Loucy (cell line): ENCODE results near the gene GPC1.

Experiments used
- H2AFZ ChIP-seq: fragments of 200-600 bp; sonication (generic); 2 replicates; pipeline ENCODE4 v1.6.0; 2016; ENCODE audit warnings: antibody characterized with exemption, mild to moderate bottlenecking, low read length, moderate library complexity
- H3F3A ChIP-seq: fragments of 200-600 bp; 2 replicates; pipeline ENCODE4 v1.6.0; 2016; ENCODE audit warnings: antibody characterized with exemption, low read depth, mild to moderate bottlenecking
- H3K27me3 ChIP-seq: fragments of 200-600 bp; sonication (generic); 2 replicates; pipeline ENCODE4 v1.6.1; 2014; ENCODE audit warnings: low read length, mild to moderate bottlenecking; ENCODE audit not compliant: insufficient read depth, poor library complexity, severe bottlenecking
- H3K36me3 ChIP-seq: fragments of 200-600 bp; sonication (generic); 2 replicates; pipeline ENCODE4 v1.6.1; 2016; ENCODE audit warnings: low read length; ENCODE audit not compliant: insufficient read depth
- H3K4me1 ChIP-seq: fragments of 200-600 bp; sonication (generic); 2 replicates; pipeline ENCODE4 v1.5.1; 2014; ENCODE audit warnings: low read length, mild to moderate bottlenecking; ENCODE audit not compliant: insufficient read depth, poor library complexity, severe bottlenecking
- H3K4me2 ChIP-seq: fragments of 200-600 bp; sonication (generic); 2 replicates; pipeline ENCODE4 v1.6.0; 2014; ENCODE audit warnings: antibody characterized with exemption, low read length, low read depth, mild to moderate bottlenecking; ENCODE audit not compliant: poor library complexity, severe bottlenecking
- H3K4me3 ChIP-seq: fragments of 200-600 bp; sonication (generic); 2 replicates; pipeline ENCODE4 v1.5.1; 2014; ENCODE audit warnings: low read length, mild to moderate bottlenecking, mixed read lengths; ENCODE audit not compliant: poor library complexity, severe bottlenecking
- H3K79me2 ChIP-seq: fragments of 200-600 bp; sonication (generic); 2 replicates; pipeline ENCODE4 v1.6.1; 2014; ENCODE audit warnings: low read length; ENCODE audit not compliant: insufficient read depth
- H3K9ac ChIP-seq: fragments of 200-600 bp; sonication (generic); 2 replicates; pipeline ENCODE4 v1.6.0; 2014; ENCODE audit warnings: mild to moderate bottlenecking, low read depth, low read length, moderate library complexity; ENCODE audit not compliant: poor library complexity, severe bottlenecking
- H3K9me2 ChIP-seq: fragments of 200-600 bp; sonication (generic); replicated peaks from 2 replicates; pipeline ENCODE4 v1.6.1; 2016; ENCODE audit warnings: low read depth, low read length, mixed read lengths
- H3K9me3 ChIP-seq: fragments of 200-600 bp; sonication (generic); 2 replicates; pipeline ENCODE4 v1.6.1; 2014; ENCODE audit warnings: mild to moderate bottlenecking, antibody characterized with exemption, low read length, low read depth; ENCODE audit not compliant: insufficient read depth
- H4K20me1 ChIP-seq: fragments of 200-600 bp; sonication (generic); 2 replicates; pipeline ENCODE4 v1.6.0; 2014; ENCODE audit warnings: antibody characterized with exemption, low read length, mild to moderate bottlenecking; ENCODE audit not compliant: insufficient read depth, poor library complexity, severe bottlenecking
- EZH2phosphoT487 ChIP-seq: fragments of 200-600 bp; IDR thresholded peaks from 2 replicates; pipeline ENCODE4 v1.6.1; 2018; ENCODE audit warnings: antibody characterized with exemption, mild to moderate bottlenecking, moderate library complexity, borderline replicate concordance
- TF ChIP-seq, protein P1 (sequence below): fragments of 200-600 bp; sonication (generic); conservative IDR thresholded peaks from 2 replicates; pipeline ENCODE4 v1.5.1; 2014; ENCODE audit warnings: mild to moderate bottlenecking, antibody characterized with exemption, low read length

Gene GPC1

DNA sequence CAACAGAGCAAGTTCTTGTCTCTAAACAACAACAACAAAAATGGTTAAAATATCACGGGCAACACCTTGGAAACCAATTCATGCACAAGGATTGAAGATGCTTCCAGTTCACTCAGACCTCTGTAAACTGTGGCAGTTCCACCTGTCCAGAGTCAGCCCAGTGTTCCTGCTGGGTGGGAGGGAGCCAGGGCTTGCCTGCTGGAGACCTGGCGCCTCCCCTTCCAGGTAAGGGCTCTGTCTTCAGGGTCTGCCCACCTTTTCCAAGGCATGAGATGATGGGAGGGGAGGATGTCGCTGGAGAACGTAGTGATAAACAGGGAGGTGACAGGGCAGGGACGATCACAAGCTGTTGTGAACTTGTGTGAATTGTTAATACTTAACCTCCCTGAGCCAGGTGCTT lies 9.8 kb upstream of the GPC1 start:
- TF ChIP-seq EZH2phosphoT487, result no peak
- TF ChIP-seq, protein P1, sequence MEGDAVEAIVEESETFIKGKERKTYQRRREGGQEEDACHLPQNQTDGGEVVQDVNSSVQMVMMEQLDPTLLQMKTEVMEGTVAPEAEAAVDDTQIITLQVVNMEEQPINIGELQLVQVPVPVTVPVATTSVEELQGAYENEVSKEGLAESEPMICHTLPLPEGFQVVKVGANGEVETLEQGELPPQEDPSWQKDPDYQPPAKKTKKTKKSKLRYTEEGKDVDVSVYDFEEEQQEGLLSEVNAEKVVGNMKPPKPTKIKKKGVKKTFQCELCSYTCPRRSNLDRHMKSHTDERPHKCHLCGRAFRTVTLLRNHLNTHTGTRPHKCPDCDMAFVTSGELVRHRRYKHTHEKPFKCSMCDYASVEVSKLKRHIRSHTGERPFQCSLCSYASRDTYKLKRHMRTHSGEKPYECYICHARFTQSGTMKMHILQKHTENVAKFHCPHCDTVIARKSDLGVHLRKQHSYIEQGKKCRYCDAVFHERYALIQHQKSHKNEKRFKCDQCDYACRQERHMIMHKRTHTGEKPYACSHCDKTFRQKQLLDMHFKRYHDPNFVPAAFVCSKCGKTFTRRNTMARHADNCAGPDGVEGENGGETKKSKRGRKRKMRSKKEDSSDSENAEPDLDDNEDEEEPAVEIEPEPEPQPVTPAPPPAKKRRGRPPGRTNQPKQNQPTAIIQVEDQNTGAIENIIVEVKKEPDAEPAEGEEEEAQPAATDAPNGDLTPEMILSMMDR, result no peak
- Histone ChIP-seq H3K4me2 (no peak overlapping the region), H3K4me1 (no peaks in the 10 kb centered on the region), H4K20me1 (no peaks in the 10 kb centered on the region), H3K9ac (no peak overlapping the region), H3K36me3 (no peaks in the 10 kb centered on the region), H3F3A (no peaks in the 10 kb centered on the region), H3K27me3 (no peaks in the 10 kb centered on the region), H3K79me2 (no peaks in the 10 kb centered on the region), H3K9me3 (peaks cover 15% of the 10 kb centered on the region; the same call in 1 of the 2 replicates), H2AFZ (no peak overlapping the region), H3K4me3 (no peak overlapping the region), H3K9me2 (no peaks in the 10 kb centered on the region)

DNA sequence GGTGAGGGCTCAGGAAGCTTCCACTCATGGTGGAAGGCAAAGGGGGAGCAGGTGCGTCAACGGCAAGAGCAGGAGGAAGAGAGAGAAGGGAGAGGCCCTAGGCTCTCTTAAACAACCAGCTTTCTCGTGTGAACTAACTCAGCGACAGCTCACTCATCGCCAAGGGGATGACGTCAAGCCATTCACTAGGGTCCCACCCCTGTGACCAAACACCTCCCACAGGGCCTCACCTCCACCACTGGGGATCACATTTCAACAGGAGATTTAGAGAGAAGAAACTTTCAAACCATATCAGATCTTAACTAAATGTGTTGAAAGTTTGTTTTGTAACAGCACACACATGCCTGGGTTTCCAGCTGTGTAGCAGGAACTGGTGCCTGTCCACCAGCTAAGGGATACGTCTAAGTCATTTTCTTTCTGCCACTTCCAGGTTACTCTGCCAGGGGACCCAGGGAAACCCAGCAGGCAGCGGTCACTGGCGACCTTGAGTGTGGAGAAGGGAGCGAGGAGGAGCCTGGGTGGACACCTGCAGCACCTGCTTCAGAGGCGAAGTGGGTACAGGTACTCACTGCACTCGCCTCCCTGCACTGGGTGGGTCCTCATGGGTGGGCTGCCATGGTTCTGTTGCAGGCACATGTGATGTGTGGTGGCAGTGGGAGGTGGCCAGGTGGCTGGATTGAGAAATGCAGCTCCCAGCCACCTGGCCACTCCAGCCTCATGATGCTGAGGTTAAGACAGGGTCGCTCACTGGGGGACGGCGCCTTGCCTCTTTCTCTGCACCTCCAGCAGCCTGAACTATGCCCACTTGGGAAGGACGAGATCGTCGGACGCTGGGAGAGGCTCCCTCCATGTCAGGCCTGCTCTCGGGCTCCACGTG lies 8.4 kb upstream of the GPC1 start:
- H3K27me3 ChIP-seq, result no peaks in the 10 kb centered on the region
- TF ChIP-seq, protein P1, result no peak
- TF ChIP-seq EZH2phosphoT487, result no peak
- H3F3A ChIP-seq, result no peaks in the 10 kb centered on the region
- H3K9me2 ChIP-seq, result no peaks in the 10 kb centered on the region
- H3K4me2 ChIP-seq, result no peak overlapping the region
- no peak overlapping the region for H3K9ac ChIP-seq
- H3K36me3 ChIP-seq, result no peaks in the 10 kb centered on the region
- no peaks in the 10 kb centered on the region for H3K4me1 ChIP-seq
- no peak overlapping the region for H2AFZ ChIP-seq
- no peaks in the 10 kb centered on the region for H3K79me2 ChIP-seq
- peaks cover 8% of the 10 kb centered on the region; the same call in 1 of the 2 replicates for H3K9me3 ChIP-seq
- no peak overlapping the region for H3K4me3 ChIP-seq
- no peaks in the 10 kb centered on the region for H4K20me1 ChIP-seq

DNA sequence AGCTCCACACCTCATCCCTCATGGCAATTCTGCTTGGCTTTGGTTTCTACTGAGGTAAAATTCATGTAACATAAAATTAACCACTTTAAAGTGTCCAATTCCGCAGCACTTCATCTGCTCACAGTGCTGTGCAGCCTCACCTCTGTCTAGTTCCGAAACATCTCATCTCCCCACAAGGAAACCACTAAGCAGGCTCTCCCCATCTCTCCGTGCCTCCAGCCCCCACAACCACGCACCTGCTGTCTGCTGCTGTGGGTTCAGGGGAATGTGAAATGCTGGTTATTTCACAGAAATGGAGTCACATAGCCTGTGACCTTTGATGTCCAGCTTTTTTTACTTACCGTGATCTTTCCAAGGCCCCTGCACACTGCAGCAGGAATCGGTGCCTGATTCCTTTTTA lies 7.7 kb upstream of the GPC1 start:
- Histone ChIP-seq H3K9me3 (peaks cover 6% of the 10 kb centered on the region; the same call in 1 of the 2 replicates), H4K20me1 (no peaks in the 10 kb centered on the region), H3K4me1 (no peaks in the 10 kb centered on the region), H3K27me3 (no peaks in the 10 kb centered on the region), H3K9ac (no peak overlapping the region), H2AFZ (no peak overlapping the region), H3F3A (no peaks in the 10 kb centered on the region), H3K36me3 (no peaks in the 10 kb centered on the region), H3K4me2 (no peak overlapping the region), H3K79me2 (no peaks in the 10 kb centered on the region), H3K9me2 (no peaks in the 10 kb centered on the region), H3K4me3 (no peak overlapping the region)
- TF ChIP-seq, protein P1, result no peak
- no peak for TF ChIP-seq EZH2phosphoT487
